Raji (cell line): ENCODE measurements around the gene AGER.

ENCODE experiments used
- POLR2A ChIP-seq: IDR thresholded peaks from 2 replicates; pipeline ENCODE4 v1.6.1; 2011; ENCODE audit warnings: low read depth, low read length, control low read depth; ENCODE audit not compliant: insufficient read depth

Gene AGER

DNA sequence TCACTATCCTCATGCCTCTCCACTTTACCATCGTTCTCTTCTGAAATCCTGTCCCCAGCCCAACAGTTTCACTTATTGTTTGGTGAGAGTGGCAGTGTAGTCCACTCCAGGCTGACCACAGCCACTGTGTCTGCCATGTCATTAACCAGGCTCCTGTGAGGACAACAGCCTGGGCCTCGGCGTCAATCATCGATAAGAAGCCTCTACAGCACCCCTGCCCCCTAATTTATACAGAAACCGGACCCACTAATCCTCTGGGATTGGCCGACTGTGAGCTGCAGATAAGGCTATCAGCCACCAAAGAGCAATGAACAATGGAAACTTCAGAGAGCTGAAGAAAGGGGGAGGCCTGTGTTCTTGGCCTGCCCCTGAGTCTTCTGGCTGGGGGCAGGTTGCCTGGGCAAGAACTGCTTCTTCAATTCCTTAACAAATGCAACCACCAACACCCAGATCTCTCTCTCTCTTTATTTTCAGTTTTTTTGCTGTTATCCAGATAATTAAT is 16.2 kb downstream of the AGER start:
- no peak for TF ChIP-seq POLR2A

DNA sequence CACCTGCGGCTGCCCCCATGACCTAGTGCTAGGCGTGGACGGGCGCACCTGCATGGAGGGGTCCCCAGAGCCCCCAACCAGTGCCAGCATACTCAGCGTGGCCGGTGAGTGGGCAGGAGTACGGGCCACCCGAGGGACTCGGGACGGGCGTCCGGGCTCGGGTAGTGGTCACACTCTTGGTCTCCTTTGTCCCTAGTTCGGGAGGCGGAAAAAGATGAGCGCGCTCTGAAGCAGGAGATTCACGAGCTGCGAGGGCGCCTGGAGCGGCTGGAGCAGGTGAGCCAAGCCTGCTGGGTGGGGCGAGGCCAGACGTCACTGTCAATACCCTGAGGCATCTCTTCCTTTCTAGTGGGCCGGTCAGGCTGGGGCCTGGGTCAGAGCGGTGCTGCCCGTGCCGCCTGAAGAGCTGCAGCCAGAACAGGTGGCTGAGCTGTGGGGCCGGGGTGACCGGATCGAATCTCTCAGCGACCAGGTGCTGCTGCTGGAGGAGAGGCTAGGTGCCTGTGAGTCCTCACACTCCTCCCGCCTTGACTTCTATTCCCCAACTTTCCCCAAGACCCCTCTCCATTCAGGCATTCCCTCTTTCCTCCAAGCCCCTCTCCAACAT is 16.8 kb downstream of the AGER start:
- TF ChIP-seq POLR2A: no peak

DNA sequence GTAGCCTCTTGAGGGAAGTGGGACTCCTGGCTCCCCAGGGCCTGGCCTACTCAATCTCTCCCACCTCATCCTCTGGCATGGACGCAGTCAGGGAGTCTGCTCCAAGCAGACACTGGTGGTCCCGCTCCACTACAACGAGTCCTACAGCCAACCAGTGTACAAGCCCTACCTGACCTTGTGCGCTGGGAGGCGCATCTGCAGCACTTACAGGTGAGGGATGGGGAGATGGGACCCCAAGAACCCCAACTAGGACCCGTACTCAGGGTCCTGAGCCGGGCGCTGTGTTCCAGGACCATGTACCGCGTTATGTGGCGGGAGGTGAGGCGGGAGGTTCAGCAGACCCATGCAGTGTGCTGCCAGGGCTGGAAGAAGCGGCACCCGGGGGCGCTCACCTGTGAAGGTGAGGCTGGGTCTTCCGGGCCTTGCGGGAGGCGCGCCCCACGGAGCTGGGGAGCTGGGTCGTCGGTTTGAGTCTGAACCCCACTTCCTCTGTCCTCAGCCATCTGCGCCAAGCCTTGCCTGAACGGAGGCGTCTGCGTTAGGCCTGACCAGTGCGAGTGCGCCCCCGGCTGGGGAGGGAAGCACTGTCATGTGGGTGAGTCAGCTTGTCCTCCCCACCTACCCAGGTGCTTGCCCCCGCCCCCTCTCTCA is 17.5 kb downstream of the AGER start:
- TF ChIP-seq POLR2A: no peak

DNA sequence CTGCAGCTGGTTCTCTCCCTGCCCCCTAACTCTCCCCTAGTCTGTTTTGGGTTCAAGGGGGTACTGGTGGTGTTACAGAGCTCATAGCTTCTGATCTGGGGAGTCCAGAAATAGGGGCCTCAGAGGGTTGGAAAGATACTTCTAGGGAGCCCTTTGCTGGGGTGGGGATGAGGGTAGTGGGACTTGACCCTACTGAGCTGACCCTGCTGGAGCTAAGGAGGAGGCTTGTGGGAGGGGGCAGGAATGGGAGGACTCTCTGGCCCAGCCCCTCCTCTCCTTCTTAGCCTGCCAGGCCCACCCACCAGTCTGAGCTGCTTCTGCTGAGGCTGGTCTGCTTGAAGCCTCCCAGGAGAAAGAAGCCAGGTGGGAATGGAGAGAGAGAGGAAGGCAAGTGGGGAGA is 19.8 kb downstream of the AGER start, which contains the start of gene EGFL8:
Gene EGFL8, plus strand, starts transcription at position 301 of the 400 bp plus-strand sequence. CDS start 1,571 bp downstream, outside the sequence.
- no peak for TF ChIP-seq POLR2A

DNA sequence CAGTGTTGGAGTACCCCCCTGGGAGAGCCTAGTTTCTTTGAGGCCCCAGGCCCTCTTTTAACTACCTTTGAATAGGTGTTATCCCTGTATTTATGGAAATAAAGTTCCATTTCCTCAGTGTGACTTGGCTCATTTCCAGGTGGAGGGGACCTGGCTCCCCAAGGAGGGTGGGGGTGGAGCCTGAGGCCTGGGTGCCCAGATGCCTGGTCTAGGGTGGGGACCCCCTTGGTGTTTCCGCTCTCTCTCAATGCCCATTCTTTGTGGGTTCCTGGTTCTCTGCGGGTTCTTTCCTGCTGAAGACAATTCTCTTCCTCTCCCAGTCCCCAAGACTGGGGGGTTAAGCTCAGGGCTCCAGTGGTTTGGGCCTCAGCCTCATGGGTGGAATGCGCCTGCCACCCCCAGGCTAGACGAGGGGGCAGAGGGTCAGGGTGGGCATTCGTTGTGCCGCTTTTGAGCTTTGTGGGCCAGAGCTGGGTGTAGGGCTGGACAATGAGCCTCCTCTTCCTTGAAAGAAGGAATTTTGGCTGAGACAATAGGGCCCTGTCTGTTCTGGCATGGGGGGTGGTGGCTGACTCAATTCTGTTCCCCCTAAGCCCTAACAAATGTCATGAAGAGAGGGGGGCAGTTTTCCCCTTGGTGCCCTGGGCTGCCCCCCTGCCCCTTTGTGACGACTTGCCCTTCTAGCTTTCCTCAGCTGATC is 20.3 kb downstream of the AGER start:
- no peak for TF ChIP-seq POLR2A

DNA sequence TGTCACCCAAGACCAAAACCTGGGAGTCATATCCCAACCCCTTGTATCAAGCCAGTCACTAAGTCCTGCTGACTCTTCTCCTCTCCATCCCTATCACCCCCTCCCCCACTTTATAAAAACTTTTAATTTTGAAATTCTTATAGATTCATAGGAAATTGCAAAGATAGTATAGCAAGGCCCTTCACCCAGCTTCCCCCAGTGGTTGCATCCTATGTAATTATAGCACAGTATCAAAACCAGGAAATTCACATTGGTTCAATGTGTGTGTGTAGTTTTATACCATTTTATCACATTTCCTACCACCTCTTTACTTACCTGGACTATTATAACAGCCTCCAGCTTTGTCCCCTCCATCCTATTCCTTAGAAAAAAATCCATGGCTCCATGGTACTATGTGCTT is 26.0 kb downstream of the AGER start:
- no peak for TF ChIP-seq POLR2A

DNA sequence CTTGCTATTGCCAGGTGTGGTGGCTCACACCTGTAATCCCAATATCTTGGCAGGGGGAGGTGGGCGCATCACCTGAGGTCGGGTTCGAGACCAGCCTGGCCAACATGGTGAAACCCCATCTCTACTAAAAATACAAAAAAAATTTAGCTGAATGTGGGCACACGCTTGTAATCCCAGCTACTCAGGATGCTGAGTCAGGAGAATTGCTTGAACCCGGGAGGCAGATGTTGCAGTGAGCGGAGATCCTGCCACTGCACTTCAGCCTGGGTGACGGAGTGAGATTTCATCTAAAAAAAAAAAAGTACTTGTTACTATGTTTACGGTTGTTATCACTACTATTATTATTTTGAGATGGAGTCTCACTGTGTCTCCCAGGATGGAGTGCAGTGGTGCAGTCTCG is 27.2 kb downstream of the AGER start:
- no peak for TF ChIP-seq POLR2A

DNA sequence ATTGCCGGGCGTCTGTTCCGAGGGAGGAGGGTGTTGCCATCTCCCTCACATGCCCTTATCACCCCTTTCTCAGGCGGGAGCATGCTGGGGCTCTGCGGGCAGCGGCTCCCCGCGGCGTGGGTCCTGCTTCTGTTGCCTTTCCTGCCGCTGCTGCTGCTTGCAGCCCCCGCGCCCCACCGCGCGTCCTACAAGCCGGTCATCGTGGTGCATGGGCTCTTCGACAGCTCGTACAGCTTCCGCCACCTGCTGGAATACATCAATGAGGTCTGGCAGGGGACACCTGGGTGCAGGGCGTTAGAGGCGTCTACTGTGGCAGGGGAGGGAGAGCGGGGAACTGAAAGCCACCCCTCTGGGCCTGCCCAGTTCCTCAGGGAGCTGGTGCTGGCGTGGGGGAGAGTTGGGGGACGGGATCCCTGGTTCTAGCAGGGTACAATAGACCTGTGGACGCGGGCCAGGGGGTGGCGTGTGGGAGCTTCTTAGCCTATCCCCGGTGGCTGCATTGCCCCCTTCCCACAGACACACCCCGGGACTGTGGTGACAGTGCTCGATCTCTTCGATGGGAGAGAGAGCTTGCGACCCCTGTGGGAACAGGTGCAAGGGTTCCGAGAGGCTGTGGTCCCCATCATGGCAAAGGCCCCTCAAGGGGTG is 29.4 kb downstream of the AGER start:
- TF ChIP-seq POLR2A: peak; percentile 42; the same call in 1 of the 2 replicates

DNA sequence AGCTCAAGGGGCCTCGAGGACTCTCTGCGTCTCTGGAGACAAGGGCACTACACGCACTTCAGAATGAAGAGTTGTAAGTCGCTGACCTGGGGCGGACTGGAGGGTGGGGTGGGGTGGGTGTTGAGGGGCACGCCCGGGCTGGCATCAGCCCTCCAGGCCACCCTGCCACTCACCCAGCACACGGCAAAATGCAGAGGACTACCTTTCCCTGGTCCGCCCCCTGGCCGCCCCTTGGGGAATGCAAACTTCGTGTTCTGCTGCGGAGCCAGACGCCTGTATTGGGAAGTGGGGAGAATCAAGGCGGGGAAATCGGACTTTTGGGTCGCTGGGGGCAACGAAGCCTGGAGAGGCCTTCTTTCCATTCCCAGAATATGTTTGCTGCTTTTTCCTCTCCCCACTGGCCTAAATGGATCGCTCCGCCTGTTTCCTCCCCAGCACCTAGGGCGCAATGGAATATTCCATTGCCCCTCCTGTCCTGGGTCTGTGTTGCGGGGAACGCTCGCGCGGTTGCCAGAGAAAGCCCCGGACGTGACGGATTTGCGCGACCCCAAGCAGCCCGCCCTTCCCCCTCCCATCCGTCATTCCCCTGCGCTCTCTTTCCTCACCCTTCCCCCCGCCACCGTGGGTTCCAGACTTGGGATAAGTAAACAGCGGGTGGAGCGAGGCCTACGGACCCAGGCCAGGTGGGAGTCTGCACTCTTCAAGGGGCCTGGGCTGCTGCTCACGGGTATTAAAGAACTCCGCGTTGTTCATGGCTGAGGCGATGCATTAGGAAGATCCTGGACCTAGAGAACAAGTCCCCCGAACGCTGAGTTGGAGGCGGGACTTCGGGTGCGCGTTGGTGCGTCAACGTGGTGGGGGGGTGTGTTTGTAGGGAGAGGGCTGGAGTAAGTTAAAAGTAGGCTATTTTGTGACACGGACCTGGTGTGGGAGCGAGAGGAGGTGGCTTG is 30.2 kb downstream of the AGER start, which contains the start of gene PPT2:
Gene PPT2, plus strand, starts transcription at position 578 of the 950 bp plus-strand sequence. CDS start 454 bp downstream, outside the sequence.
- TF ChIP-seq POLR2A: no peak

DNA sequence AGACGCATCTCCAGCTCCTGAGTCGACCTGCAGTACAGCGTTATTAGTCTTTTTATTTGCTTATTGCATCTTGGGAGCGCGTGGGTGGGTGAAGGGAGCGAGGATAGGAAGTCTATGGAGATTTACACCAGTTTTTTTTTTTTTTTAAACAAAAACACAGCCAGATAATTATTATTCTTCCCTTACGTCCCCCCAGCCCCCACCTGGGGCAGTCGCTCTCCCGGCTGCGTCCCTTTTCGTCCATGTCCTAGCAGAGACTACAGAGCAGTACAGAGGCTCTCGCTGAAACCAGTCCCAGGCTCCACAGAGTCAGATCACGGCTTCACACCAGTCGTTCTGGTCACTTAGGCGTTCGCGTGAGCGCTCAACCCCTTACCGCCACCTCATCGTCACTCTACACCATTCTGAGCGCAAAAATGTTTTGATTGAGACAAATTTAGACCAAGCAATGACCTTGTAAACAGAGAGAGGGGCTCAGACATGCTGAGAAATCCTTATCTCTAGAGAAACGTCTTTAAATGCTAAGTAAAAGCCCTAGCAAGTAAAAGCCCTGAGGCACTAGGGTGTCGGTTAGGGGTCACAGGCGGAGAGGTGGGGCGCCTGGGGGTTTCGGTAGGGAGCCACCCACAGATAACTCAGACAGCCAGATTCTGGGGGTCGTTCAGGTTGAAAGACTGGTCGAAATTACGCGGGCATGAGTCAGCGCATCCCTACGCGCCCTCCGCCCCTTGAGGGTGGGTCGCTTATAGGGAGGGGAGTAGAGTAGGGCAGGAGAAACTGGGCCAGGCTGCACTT is 31.1 kb downstream of the AGER start:
- no peak for TF ChIP-seq POLR2A

DNA sequence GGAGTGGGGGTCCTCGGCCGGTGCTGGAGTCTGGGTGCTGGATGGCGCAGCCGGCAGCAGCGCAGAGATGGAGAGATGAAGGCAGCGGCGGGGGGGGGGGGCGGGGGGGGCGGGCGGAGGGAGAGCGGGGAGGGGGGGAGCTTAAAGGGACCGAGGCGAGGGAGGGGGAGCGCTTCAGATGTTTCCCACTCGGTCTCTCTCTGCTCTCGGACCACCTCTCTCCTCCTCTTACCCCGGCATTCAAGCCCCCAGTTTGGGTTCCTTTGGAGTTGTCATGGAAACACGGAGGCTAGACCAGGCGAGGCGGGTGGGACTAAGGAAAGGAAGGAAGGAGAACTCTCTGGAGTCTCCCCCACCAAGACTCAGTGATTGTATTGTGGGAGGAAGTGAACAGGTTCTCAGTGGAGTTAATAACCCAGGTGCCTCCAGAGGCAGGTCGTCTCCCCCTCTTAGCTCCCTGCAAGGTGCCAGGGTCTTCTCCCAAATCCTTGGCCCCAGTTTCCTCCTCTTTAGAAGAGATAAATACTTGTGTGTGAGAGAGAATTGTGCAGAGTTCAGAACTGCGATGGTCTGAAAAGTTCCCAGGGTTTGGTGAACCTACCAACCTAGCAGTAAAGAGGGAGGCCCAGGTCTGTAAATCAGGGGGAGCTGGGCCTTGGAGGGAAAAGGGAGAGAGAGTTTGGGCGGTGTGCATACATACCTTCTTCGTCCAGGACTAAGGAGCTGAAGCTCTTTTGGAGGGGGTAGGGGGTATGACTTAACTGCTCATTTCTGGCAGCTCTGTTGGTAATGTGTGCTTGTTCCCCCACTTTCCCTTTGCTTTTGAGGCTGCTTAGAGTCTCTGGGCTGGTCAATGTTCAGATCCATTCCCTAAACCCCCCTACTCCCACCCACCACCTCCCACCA is 31.9 kb downstream of the AGER start, which contains the start of gene PRRT1:
Gene PRRT1, minus strand, starts transcription at position 77 of the 906 bp plus-strand sequence. CDS start 112 bp downstream, outside the sequence.
- TF ChIP-seq POLR2A: no peak

DNA sequence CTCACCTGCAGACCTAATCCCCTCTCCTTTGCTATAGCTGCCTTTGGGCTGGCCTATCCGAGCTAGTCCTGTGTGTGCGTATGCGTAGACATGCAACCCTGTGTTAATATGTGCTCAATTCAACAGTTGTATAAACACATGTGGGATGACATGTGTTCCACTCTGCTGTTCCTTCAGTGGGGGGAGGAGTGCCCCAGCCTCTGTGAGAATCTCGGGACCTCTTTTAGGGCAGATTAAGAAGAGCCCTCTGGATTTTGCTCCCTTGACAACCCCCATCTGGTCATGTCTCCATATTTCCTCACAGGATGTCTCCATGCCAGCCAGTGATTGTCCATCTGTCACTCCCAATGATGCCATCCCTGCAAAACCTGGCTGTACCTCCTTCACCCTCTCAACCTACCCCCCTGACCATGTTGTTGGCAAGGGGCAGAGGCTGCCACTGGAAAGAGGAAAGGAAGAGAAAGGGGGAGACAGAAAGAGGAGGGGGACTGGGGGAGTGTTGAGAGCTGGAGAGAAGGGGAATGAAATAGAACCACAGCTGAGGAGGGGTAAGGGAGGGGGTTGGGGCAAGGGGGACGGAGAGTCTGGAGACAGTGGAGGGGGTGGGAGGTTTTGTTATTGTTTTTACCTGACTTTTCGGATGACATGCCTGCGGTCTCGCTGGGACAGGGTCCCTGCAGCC is 32.7 kb downstream of the AGER start:
- no peak for TF ChIP-seq POLR2A
